B cell (primary cell): ENCODE measurements around the gene CACNA1A.

ENCODE experiments used
- EZH2 ChIP-seq: IDR thresholded peaks from 2 replicates; pipeline ENCODE4 v1.6.1; 2012; ENCODE audit warnings: borderline replicate concordance, low read depth, mild to moderate bottlenecking, moderate library complexity, low read length; ENCODE audit not compliant: insufficient read depth, poor library complexity, severe bottlenecking
- TF ChIP-seq, protein P1 (sequence below): fragments of 200-600 bp; IDR thresholded peaks from one replicate; pipeline ENCODE4 v1.8.0; 2022; ENCODE audit warnings: antibody characterized with exemption, mild to moderate bottlenecking

DNA sequence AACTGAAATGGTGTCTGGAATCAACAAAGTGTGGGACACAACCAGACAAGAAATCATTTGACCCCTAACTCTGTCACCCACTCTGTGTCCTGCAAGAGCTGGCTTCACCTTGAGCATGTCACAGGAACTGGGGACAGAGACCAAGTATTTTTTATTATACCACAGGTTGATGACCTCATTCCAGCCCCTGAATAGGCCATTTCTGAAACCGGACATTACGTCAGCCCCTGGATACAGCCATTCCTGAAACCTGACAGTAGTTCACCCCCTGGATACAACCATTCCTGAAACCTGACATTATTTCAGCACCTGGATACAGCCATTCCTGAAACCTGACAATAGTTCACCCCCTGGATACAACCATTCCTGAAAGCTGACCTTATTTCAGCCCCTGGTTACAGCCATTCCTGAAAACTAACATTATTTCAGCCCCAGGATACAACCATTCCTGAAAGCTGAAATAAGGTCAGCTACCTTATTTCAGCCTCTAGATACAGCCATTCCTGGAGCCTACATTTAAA, 47.7 kb upstream of the CACNA1A start:
- TF ChIP-seq, protein P1, sequence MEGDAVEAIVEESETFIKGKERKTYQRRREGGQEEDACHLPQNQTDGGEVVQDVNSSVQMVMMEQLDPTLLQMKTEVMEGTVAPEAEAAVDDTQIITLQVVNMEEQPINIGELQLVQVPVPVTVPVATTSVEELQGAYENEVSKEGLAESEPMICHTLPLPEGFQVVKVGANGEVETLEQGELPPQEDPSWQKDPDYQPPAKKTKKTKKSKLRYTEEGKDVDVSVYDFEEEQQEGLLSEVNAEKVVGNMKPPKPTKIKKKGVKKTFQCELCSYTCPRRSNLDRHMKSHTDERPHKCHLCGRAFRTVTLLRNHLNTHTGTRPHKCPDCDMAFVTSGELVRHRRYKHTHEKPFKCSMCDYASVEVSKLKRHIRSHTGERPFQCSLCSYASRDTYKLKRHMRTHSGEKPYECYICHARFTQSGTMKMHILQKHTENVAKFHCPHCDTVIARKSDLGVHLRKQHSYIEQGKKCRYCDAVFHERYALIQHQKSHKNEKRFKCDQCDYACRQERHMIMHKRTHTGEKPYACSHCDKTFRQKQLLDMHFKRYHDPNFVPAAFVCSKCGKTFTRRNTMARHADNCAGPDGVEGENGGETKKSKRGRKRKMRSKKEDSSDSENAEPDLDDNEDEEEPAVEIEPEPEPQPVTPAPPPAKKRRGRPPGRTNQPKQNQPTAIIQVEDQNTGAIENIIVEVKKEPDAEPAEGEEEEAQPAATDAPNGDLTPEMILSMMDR = no peak
- no peak for TF ChIP-seq EZH2
